NCI-H1436 treated with DMSO at 0.1 percent for 48 hours (cell line): ENCODE data around the gene HS6ST2.
"Not testable (repeated sequence)": the region's sequence is repeated elsewhere in the genome, so short reads cannot be mapped to it uniquely, and the experiment has no call there.

Experiments
- DNase-seq: peaks from one replicate; lab custom pipeline; 2025; lab: John Stamatoyannopoulos, UW

HS6ST2 gene

DNA sequence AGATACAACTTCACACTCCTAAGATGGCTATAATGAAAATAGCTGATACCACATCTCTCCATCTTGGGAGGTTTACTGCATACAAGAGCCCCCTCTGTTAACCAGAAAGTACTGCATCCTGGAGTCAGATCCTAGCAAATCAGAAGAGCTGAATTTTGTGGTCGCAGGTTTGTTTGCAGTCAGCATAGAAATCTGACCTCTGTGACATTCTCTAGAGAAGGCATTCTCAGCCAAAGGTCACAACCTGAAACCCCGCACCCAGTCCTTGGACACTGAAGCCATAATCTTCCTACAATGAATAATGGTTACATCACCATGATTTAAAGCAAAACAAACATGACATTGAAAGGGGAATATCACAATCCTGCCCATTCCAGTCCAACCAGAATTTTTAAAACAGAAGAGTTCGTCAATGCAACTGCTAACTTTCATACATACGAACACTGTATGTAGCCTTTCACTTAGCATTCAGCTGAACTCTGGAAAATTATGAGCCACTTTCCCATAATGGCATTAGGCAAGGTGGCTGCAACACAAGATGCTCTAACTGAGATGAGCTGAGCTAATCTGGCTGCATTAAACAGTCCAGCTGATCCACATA lies 17.6 kb downstream of the HS6ST2 start:
- no peak for DNase-seq

DNA sequence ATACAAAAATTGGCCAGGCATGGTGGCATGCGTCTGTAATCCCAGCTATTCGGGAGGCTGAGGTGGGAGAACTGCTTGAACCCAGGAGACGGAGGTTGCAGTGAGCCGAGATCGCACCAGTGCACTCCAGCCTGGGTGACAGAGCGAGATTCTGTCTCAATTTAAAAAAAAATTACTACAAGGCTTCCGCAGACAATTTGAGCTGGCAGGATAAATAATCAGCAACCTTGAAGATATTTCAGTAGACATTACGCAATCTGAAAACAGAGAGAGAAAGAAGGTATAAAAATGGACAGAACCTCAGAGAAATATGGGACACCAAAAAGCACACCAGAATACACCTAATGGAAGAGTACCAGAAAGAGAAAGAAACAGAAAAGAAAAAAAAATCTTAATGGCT lies 25.3 kb downstream of the HS6ST2 start:
- no peak for DNase-seq

DNA sequence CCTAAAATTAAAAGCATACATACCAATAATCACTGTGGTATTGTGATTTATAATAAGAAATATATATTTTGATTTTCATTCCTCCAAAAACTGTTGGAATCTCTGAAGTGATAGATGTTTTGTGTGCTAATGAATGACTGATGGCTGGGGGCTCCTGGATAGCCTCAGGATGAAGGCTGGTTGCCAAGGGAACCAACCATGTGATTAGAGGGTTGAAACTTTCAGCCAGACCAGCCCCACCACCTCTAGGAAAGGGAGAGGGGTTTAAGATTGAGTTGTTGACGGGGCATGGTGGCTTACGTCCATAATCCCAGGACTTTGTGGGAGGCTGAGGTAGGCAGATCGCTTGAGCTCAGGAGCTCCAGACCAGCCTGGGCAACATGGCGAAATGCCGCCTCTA lies 34.0 kb downstream of the HS6ST2 start:
- no peak for DNase-seq

DNA sequence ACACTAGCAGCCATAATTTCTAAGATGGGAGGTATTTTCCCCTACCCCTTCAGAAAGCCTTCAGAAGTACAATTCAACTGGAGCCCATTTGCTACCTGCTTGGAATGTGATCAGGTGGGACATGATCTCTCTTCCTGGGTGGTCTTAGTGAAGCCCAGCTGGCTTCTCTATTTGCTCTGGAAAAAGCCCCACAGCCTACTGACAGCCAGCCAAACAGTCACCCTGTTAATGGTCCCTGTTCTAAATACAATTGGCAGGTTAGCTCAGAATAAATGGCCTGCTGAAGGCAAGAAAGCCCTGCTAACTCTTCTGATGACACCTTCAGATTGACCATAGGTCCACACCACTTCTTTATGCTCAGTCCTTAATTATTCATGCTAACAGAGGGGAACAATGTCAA lies 39.9 kb downstream of the HS6ST2 start:
- no peak for DNase-seq

DNA sequence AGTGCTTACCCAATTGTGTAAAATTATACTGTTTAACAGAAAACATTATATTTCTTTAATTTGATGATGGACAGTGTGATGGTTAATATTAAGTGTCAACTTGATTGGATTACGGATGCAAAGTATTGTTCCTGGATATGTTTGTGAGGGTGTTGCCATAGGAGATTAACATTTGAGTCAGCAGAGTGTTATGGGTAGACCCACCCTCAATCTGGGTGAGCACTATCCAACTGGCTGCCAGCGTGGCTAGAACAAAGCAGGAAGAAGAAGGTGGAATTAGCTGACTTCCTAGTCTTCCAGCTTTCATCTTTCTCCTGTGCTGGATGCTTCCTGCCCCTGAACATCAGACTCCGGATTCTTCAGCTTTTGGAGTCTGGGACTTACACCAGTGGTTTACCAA lies 42.1 kb downstream of the HS6ST2 start:
- no peak for DNase-seq

DNA sequence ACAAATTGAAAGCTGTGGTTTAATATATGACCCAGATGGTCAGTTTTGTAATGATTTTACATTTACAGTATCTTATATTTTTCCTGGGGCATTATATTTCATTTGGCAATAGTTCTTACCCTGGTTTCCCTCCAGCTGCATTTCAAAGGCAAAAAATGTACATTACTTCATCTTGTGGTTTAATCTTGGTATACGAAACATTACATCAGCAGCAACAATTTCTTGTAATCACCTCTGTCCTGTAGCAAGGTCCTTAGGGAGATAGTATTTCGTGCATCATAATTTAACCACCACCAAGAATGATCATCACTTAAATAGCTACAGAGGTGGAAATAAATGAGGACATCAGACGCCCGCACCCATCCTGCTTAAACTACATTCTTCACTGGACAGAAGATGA lies 48.8 kb downstream of the HS6ST2 start:
- DNase-seq: no peak

- no peak for DNase-seq
These were observed 49.5 kb downstream of the HS6ST2 start for GRCh38 chrX:132908891-132909290.

GRCh38 chrX:132900633-132901293 lies 57.7 kb downstream of the HS6ST2 start:
- no peak for DNase-seq

DNA sequence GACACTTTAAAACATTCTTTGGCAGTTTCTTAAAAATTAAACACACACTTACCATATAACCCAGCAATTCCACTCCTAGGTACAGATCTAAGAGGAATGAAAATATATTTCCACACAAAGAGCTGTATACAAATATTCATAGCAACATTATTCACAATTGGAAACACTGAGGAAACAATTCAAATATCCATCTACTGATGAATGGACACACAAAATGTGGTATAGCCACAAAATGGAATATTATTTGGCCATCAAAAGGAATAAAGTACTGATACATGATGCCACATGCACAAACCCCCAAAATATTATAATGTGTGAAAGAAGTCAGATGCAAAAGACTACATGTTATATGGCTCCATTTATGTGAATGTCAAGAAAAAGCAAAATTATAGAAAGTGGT lies 70.9 kb downstream of the HS6ST2 start:
- no peak for DNase-seq

GRCh38 chrX:132883358-132883915 lies 75.0 kb downstream of the HS6ST2 start:
- DNase-seq: no peak

DNA sequence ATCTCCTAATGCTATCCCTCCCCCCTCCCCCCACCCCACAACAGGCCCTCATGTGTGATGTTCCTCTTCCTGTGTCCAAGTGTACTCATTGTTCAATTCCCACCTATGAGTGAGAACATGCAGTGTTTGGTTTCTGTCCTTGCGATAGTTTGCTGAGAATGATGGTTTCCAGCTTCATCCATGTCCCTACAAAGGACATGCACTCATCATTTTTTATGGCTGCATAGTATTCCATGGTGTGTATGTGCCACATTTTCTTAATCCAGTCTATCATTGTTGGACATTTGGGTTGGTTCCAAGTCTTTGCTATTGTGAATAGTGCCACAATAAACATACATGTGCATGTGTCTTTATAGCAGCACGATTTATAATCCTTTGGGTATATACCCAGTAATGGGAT lies 77.7 kb downstream of the HS6ST2 start:
- DNase-seq: not testable (repeated sequence)

- DNase-seq: no peak
These were observed 80.4 kb downstream of the HS6ST2 start for GRCh38 chrX:132877954-132878536.

DNA sequence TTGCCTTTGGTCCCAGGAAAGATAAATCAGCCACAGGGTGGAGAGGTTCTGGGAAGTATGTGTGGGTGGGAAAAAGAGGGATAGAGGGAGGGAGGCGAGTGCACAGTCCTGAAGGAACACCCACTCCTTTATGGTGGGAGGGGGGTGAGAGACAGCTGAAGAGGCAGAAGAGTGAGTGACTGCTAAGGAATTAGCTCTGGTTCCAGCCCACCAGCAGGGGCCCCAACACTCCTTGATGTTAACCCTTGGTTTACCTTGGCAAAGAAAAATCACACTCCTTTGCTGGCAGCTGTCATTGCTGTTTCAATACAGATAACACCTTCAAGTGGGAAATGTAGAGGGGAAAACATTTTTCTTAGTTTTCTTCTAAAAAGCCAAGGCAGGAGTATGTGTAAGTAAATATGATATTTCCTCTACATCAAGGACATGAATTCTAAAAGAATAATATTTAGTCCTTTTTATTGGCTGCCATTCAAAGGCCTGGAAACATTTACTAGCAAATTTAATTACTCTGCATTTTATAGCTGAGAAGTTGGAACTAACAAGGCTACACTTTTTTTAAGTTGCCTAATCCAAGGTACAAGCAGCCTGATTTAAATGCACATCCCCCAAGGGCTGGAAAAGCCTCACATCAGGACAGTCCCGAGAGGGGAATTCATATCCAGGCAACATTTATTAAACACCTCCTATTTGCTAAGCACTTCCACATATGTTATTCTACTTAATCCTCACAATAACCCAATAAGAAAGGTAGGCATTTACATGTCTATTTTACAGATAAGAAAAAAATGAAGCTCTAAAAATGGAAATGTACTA lies 81.7 kb downstream of the HS6ST2 start:
- no peak for DNase-seq

- DNase-seq: no peak
These were observed 82.5 kb downstream of the HS6ST2 start for GRCh38 chrX:132875650-132876522.

DNA sequence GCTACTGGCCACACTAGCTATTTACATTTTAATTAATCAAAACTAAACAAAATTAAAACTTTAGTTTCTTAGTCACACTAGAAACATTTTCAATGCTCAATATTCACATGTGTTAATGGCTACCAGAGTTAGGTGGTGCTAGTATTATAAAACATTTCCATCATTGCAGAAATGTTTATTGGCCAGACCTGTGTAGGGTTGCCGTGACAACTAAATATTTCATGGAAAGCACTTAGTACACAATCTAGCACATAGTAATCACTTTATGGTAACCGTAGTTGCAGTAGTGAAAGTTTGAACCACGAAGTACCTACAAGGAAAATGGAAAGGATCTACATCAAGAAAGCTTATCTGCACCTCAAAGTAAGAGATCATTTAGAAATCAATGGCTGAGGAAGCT lies 95.9 kb downstream of the HS6ST2 start:
- DNase-seq: no peak

DNA sequence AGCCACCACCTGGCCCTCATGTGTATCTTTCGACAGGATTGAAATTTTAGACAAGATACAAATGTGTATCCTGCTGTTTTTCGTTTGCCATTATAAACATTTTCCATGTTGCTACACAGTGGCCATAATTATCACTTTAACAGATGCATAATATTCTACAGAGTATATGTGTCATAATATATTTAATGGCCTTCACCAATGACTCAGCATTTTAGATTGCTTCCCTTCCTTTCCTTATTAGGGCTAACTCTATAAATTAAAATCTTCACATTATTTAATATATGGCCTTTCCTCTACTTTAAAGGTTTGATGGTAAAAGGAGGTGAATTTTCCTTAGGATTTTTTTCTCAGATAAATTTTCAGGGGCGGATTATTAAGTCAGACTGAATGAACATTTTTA lies 97.4 kb downstream of the HS6ST2 start:
- DNase-seq: no peak

GRCh38 chrX:132860200-132860599 lies 98.2 kb downstream of the HS6ST2 start:
- no peak for DNase-seq

DNA sequence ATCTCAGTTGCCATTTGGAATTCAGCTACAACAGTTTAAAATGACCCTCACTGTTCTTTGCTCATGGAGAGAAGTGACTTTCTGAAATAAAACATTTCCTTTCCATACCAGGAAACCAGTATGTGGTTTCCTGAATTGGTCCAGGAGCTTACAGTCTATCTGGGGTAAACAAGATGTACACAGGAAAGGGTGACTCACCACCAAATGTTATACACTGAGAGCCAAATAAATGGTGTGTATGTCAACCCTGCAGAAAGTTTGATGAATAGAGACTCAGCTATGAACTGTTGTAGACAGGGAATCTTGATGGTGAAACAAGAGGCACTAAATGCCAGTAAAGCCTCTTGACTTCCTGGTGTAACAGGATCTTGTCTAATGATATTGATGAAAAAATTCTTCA lies 100.4 kb downstream of the HS6ST2 start:
- DNase-seq: no peak

DNA sequence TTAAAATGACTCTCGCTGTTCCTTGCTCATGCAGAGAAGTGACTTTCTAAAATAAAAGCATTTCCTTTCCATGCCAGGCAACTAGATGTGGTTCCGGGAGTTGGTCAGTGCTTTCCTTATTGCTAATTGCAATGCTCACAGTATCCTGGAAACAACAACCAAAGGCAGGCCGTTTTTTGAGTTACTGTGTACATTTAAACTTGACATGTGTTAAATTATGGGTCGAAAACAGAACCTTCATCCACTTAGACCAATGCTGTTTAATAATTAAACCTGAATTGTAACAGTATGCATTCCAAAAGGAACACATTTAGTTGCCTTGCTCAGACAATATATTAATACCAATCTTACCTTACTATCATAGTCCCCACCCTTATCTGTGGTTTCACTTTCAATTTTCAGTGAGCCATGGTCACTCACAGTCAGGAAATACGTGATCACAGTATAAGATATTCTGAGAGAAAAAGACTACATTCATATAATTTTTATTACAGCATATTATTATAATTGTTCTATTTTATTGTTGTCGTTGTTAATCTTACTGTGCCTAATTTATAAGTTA lies 102.6 kb downstream of the HS6ST2 start:
- no peak for DNase-seq

- DNase-seq: no peak
These were observed 105.4 kb downstream of the HS6ST2 start for GRCh38 chrX:132853040-132853439.

DNA sequence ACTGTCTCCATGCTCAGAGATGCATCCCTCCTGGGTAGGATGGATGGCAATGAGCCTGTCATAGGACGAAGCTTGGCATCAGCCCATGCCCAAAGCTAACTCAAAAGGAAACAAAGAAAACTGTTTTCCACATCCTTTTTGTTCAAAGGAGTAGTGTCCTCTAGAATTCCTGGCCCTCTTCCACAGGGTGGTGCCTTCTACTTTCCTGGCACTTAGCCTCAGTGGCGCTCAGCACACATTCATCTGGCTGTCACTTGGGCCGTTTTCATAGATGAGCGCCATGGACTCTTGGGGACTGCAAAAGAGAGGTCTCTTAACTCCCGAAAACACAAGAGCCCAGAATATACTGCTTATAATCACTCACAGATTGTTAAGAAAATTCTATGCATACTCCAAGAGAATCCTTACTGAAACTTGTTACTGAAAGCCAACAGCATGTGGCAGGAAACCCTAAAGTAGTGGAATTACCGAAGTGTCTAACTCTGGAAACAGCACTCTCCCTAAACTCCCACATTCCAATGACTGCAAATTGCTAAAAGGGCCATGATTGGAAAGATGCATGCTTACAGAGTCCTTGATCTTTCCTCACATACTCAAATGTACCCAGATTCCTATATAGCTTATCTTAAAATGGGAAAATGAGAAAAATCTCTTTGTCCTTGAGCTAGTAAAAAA lies 110.0 kb downstream of the HS6ST2 start:
- DNase-seq: no peak
